PFSK-1 (cell line): ENCODE results near the gene EIF6.

Source experiments
- POLR2AphosphoS5 ChIP-seq: IDR thresholded peaks from 2 replicates; pipeline ENCODE4 v1.6.1; 2012; ENCODE audit warnings: low read depth, mild to moderate bottlenecking, control low read depth, low read length, moderate library complexity
- TAF1 ChIP-seq: IDR thresholded peaks from 2 replicates; pipeline ENCODE4 v1.6.1; 2012; ENCODE audit warnings: low read length, control low read depth, borderline replicate concordance; ENCODE audit not compliant: insufficient read depth
- TF ChIP-seq, protein P1 (sequence below), 2 experiments: IDR thresholded peaks; 2 replicates each; pipeline versions ENCODE4 v1.6.1 to v1.8.0; 2011 to 2012; ENCODE audit warnings: low read depth in 2 of 2, low read length in 2 of 2, control low read depth in 1 of 2, inconsistent platforms in 1 of 2, mild to moderate bottlenecking in 1 of 2, moderate library complexity in 1 of 2; ENCODE audit not compliant: insufficient read depth in 1 of 2

DNA sequence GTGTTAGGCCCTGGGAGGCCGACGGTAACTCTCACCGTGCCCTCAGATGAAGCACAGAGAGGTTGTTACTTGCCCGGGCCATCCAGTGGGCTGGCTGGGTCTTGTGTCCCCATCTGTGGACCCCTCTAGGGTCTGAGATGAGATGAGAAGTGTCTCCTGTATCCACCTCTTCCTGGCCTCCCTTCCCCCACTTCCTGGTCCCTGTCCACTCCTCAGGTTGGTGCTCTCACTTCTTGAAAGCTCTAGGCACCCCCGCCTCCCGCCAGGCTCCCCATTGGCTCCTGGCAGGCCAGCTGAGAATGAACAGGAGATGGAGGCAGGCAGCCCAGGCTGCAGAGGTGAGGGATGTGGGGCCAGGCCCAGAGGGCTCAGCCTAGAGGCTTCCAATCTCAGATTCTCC is 8.2 kb downstream of the EIF6 start:
- TF ChIP-seq TAF1 (no peak), POLR2AphosphoS5 (no peak)
- TF ChIP-seq, protein P1, sequence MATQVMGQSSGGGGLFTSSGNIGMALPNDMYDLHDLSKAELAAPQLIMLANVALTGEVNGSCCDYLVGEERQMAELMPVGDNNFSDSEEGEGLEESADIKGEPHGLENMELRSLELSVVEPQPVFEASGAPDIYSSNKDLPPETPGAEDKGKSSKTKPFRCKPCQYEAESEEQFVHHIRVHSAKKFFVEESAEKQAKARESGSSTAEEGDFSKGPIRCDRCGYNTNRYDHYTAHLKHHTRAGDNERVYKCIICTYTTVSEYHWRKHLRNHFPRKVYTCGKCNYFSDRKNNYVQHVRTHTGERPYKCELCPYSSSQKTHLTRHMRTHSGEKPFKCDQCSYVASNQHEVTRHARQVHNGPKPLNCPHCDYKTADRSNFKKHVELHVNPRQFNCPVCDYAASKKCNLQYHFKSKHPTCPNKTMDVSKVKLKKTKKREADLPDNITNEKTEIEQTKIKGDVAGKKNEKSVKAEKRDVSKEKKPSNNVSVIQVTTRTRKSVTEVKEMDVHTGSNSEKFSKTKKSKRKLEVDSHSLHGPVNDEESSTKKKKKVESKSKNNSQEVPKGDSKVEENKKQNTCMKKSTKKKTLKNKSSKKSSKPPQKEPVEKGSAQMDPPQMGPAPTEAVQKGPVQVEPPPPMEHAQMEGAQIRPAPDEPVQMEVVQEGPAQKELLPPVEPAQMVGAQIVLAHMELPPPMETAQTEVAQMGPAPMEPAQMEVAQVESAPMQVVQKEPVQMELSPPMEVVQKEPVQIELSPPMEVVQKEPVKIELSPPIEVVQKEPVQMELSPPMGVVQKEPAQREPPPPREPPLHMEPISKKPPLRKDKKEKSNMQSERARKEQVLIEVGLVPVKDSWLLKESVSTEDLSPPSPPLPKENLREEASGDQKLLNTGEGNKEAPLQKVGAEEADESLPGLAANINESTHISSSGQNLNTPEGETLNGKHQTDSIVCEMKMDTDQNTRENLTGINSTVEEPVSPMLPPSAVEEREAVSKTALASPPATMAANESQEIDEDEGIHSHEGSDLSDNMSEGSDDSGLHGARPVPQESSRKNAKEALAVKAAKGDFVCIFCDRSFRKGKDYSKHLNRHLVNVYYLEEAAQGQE (IDR thresholded peaks at IDR 0.05; ENCODE audit: insufficient read depth in 1 of 2, low read depth in 2 of 2, low read length in 2 of 2), result no peak
